ENCODE measurements around the gene CDR2L.
"Not testable (repeated sequence)": the region's sequence is repeated elsewhere in the genome, so short reads cannot be mapped to it uniquely, and the experiment has no call there.

The CDR2L gene

GRCh38 chr17:75012346-75013091, 25.1 kb downstream of the CDR2L start, which contains the start of gene MRPL58:
Gene MRPL58 (plus strand): TSS chr17:75012670. CDS start chr17:75012687, 17 bp downstream.
- peak; percentile 72 for DNase-seq

GRCh38 chr17:75013092-75013559, 25.7 kb downstream of the CDR2L start:
- DNase-seq, result no peak

- DNase-seq, result no peak
Measured at GRCh38 chr17:75019146-75019545, 31.7 kb downstream of the CDR2L start.

DNA sequence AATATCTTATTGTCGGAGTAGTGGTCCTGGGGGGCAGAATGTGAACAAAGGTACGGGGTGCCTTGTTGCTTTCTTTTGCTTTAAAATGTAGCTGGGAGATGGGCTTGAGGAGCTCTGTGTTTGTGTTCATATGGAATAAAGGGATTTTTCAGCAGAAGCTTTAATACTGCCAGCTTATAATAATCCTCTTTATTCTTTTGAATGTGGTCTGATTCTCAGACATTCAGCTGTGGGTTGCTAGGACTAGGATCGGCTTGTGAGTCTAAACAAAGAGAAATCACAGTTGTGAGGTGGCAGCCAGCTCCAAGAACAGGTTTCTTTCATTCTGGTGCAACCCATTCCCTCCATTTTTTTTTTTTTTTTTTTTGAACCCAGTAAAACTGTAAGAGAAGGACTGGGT, 32.3 kb downstream of the CDR2L start:
- no peak for DNase-seq

GRCh38 chr17:75020331-75021110, 33.1 kb downstream of the CDR2L start:
- DNase-seq, result no peak

DNA sequence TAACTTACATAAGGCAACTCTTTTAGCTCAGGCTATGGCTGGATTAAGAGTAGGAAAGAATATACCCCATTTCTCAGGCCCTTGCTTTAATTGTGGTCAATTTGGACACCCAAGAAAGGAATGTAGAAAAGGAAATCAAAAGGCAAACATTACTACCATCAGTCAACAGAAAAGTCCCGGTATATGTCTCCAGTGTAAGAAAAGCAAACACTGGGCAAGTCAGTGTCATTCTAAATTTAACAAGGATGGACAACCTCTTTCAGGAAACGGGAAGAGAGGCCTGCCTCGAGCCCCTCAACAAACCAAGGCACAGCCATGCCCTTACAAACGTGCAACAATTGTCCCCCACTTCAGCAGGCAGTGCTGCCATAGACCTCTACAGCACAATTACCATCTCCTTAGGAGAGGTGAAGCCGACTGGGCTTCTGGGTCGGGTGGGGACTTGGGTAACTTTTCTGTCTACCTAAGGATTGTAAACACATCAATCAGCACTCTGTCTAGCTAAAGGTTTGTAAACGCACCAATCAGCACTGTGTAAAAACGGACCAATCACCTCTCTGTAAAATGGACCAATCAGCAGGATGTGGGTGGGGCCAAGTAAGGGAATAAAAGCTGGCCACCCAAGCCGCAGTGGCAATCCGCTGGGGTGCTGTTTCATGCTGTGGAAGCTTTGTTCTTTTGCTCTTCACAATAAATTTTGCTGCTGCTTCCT, 37.4 kb downstream of the CDR2L start:
- DNase-seq, result no peak

GRCh38 chr17:75025398-75025734, 37.9 kb downstream of the CDR2L start:
- DNase-seq, result peak; percentile 79

GRCh38 chr17:75026650-75027049, 39.2 kb downstream of the CDR2L start:
- peak; percentile 23 for DNase-seq

DNA sequence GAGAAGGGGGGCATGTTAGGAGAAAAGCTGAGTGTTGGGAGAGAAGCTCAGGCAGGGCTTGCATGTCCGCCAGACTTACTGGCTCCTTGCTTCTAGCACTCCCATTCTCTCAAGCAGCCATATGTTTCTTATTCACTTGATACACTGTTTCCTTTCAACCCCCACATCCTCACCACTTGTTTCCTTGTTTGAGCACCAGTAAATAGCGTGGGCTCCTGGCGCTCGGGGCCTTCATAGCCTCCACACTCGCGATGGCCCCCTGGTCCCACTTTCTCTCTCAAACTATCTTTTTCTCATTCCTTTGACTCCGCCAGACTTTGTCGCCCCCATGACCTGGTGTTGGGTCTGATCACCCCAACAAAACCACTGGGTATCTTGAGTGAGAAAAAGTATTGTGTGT, 42.7 kb downstream of the CDR2L start:
- no peak for DNase-seq

DNA sequence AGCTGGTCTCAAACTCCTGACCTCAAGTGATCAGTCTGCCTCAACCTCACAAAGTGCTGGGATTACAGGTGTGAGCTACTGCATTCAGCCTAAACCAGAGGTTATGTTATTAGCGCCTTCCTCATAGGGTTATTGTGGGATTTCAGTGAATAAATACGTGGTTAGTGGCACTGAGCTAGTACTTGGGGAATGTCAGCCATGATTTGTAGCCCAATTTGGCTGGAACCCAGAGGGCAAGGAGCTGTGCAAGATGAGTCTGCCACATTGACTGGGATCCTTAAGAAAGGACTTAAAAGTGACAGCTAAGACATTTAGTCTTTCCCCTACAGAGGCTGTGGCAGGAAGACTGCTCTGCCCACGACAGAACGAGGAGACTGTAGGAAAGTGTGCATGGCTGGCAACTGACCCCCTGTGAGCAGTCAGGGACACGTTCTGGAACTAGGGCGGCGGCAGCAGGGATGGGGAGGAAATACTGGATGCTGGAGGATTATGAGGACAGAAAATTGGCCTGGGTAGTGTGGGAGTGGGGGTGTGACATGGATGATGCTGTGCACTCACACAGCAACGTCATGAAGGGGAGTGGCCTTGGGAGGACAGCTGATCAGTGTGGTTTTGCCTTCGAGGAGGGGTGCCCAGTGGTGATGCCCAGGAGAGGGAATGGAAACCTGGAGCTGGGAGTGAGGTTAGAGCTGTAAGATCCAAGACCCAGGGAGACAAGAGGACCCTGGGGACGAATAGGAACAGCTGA, 44.7 kb downstream of the CDR2L start:
- DNase-seq, result peak; percentile 46

DNA sequence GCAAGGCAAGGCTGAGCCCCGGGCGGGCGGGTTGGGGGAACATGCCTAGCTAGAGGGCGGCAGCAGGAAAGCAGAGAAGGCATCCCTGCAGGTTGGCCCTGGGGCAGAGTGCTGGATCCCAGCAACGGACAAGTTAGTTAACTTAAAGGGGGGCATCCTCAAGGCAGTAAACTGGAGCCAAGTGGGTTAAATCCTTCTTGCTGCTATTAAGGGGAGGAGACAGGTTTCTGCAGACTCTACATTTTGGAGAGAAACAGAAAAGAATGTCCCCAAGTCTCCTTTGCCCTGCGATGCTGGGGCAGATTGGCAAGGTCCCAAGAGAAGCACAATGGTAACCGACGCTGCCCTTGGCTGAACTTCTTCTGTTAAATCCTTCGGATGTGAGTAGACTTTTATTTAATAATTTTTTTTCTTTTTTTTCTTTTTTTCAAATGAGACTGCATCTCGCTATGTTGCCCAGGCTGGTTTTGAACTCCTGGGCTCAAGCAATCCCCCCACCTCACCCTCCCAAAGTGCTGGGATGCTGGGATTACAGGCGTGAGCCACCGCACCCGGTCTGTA, 45.4 kb downstream of the CDR2L start:
- no peak for DNase-seq

GRCh38 chr17:75033346-75034235, 46.2 kb downstream of the CDR2L start:
- peak; percentile 85 for DNase-seq

GRCh38 chr17:75034236-75034908, 46.9 kb downstream of the CDR2L start:
- peak; percentile 90 for DNase-seq

- DNase-seq, result no peak
Measured at GRCh38 chr17:75036643-75037268, 49.3 kb downstream of the CDR2L start.

- peak; percentile 83 for DNase-seq
Measured at GRCh38 chr17:75039238-75039637, 51.8 kb downstream of the CDR2L start.

GRCh38 chr17:75041656-75042280, 54.3 kb downstream of the CDR2L start:
- no peak for DNase-seq

DNA sequence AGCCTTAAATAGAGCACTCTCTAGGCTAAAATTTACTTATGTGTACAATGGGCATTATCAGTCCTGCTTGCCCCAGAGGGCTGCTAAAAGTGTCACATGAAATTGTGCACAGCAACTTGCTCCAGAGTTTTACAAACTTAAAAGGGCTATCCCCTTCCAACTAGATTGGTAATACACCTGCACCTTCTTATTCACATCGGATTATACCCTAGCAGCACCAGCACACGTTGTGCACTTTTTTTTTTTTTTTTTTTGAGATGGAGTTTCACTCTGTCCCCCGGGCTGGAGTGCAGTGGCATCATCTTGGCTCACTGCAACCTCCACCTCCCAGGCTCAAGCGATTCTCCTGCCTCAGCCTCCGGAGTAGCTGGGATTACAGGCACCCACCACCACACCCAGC, 56.4 kb downstream of the CDR2L start:
- not testable (repeated sequence) for DNase-seq

DNA sequence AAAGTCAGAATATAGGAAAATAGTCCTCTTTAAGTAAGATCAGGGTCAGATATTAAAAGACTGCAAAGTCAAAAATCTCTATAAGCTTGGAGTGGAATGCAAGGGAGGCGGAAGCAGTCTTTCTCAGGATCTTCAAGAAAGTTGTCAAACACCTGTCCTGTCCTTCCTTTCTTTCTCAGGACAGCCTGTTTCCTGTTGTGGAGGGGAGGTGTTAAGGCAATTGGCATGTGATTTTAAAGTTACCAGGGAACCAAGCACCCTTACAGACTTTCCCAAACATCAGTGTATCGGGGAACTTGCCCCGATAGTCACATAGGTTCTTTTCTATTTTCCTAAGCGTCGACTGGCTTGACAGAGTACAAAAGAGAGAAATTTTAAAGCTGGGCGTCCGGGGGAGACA, 57.3 kb downstream of the CDR2L start:
- DNase-seq, result no peak

GRCh38 chr17:75045946-75046406, 58.5 kb downstream of the CDR2L start:
- not testable (repeated sequence) for DNase-seq

All from MV-4-11 (cell line).